ENCODE results near the gene HOOK2.
"Not testable (repeated sequence)": the region's sequence is repeated elsewhere in the genome, so short reads cannot be mapped to it uniquely, and the experiment has no call there.

The HOOK2 gene

DNA sequence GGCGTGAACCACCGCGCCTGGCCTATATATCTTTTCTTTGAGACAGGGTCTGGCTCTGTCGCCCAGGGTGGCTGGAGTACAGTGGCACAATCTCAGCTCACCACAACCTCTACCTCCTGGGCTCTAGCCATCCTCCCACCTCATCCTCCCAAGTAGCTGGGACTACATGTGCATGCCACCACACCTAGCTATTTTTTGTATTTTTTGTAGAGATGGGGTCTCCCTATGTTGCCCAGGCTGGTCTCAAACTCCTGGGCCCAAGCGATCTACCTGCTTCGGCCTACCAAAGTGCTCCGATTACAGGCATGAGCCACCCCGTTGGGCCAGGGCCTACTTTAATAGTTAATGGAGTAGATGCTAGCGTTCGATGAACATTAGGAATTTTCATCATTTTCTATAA lies 55.1 kb downstream of the HOOK2 start:
- DNase-seq = no peak

DNA sequence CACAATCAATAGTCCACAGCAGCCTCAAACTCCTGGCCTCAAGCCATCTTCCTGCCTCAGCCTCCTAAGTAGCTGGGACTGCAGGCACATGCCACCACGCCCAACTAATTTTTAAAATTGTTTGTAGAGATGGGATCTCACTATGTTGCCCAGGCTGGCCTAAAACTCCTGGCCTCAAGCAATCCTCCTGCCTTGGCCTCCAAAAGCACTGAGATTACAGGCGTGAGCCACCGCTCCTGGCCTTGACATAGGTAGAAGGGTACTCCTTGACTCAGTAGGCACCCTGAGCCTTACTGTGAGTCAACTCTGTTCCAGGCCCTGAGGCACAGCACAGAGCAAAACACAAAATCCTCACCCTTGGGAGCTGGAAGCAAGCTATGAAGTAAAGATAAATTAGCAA lies 59.4 kb downstream of the HOOK2 start:
- DNase-seq = no peak

DNA sequence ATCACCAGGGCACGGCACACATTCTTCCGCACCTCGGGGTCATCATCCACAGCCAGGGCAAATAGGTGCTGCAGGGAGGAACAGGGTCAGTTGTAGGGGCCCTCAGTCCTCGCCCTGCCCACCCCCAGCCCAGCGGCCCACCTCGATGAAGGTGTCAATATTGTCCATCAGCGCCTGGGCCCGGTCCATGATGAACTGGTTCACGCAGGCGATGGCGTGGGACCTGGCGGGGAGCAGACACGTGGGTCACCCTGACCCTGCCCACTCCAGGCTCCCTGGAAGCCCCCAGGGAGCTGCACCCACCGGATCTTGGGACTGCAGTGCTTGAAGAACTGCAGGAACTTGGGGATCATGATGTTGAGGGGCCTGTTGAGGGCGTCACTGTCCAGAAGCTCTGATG lies 60.2 kb downstream of the HOOK2 start:
- no peak for DNase-seq

DNA sequence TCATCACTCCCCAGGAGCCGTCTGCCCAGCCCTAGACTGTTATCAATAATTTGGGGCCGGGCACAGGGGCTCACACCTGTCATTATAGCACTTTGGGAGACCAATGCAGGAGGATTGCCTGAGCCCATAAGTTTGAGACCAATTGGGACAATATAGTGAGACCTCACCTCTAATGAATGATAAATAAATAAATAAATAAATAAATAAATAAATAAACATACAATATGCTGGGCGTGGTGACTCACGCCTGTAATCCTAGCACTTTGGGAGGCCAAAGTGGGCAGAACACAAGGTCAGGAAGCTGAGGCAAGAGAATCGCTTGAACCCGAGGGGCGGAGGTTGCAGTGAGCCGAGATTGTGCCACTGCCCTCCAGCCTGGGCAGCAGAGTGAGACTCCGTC lies 62.0 kb downstream of the HOOK2 start:
- not testable (repeated sequence) for DNase-seq
